Stimulated activated CD4-positive, alpha-beta T cell treated with anti-CD3 and anti-CD28 coated beads, Interleukin-15, amount 100 ng/mL, for 24 hours (primary cell): Measurements from ENCODE around the gene PRKAR1B.
"Not testable (repeated sequence)": the region's sequence is repeated elsewhere in the genome, so short reads cannot be mapped to it uniquely, and the experiment has no call there.

Source experiments
- DNase-seq: peaks from one replicate; pipeline ENCODE4 v3.0.0-alpha.2; 2020

PRKAR1B gene

DNA sequence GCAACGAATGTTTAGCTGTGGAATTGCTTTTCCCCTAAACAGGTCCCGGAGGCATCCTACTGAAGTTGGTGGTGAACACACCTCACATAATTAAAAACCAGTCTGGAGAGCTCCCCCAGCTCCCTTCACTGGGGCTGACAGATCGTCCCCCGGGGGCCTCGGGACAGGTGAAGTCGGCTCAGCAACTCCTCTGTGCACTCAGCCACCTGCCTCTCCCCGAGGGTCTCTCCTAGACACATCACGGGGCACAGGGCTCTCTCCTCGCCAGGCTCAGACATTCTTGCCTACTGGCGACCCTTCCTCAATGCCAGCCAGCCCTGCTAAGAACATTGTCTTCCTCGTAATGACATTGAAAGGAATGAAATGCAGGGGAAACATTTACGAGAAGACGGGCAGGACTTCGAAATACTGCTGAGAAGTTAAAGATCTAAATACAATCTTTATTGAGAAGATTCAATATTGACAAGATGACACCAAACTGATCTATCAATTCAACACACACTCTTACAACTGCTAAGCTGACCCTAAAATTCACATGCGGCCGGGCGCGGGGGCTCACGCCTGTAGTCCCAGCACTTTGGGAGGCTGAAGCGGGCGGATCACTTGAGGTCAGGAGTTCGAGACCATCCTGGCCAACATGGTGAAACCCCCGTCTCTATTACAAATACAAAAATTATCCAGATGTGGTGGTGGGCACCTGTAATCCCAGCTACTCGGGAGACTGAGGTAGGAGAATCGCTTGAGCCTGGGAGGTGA, 88.6 kb downstream of the PRKAR1B start:
- DNase-seq, result no peak

DNA sequence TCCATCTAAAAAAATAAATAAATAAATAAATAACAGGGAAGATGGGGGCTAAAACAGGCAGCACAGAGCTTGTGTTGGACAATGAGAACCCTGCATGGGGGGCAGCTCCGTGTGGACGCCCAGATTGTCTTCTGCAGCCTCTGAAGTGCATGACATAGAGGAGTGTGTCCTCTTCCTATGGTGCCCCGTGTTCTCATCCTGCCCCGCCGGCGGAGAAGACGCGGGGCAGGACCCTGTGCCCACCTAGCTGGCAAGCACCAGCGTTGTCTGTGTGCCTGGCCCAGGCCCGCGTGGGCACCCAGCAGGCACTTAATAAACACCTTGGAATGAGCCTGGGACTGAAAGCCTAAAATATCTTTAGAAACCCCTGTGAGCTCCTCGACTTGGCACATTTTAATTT, 89.3 kb downstream of the PRKAR1B start:
- DNase-seq, result no peak

GRCh38 chr7:636396-636795, 90.7 kb downstream of the PRKAR1B start:
- DNase-seq, result peak; percentile 36

GRCh38 chr7:635687-636382, 91.2 kb downstream of the PRKAR1B start:
- DNase-seq, result not testable (repeated sequence)

GRCh38 chr7:635227-635626, 91.9 kb downstream of the PRKAR1B start:
- DNase-seq, result no peak

DNA sequence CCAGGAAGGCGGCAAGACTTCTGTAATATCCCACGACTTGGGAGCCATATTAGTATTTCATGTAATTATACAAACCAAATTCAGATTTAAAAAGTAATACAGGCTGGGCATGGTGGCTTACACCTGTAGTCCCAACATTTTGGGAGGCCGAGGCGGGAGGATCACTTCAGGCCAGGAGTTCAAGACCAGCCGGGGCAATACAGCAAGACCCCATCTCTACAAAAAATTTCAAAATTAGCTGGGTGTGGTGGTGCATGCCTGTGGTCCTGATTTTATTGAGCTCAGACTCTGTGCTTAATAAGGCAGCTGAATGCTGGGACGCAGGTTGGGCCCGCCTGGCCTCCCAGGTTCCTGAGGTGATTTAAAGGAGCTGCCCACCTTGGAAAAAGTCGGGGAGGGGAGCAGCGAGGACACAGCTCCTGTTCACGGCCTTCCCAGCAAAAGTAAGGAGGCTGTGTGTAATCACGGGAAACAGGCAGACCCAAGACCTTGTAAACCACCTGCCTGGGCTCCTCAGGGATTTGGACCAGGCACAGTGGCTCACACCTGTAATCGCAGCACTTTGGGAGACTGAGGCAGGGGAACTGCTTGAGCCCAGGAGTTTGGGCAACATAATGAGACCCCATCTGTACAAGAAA, 93.6 kb downstream of the PRKAR1B start:
- DNase-seq, result no peak

- DNase-seq, result no peak
Observed at GRCh38 chr7:632831-633210, 94.3 kb downstream of the PRKAR1B start.

GRCh38 chr7:631964-632830, 94.9 kb downstream of the PRKAR1B start:
- no peak for DNase-seq

GRCh38 chr7:631291-631711, 95.8 kb downstream of the PRKAR1B start:
- no peak for DNase-seq

DNA sequence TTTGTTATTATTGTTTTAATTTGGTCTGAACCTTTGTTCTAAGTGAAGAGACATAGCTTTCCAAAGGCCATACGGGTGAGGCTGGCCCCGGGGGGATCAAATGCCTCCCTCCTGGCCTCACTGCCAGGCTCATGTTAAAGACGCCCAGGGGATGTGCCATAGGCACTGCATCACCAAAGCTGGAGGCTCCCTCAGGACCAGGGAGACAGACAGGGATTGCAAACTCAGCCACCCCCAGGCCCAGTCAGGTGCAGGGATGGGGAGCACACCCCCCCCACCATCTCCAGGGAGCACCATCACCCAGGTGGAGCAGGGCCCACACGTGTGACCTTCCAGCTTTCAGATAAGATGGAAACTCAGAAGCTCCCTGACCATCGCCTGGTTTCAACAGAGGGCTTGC, 96.5 kb downstream of the PRKAR1B start:
- DNase-seq, result no peak

DNA sequence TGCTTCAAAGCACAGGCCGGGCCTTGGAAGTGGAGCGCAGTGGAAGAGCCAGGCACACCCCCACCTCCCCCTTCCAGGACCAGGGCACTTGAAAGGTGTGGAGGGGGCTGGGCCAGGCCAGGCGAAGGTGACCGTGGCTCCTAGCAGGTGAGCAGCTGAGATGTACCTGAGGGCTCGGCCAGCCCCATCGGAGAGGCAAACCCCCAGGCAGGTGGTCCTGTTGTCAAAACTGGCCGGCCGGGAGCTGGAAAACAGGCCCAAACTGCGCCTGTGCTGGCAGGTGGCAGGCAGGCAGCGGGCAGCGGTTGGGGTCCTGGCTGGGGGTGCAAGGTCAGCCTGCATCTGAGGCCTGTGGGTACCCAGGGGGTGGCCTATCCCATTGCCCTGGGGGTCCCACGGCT, 97.0 kb downstream of the PRKAR1B start:
- DNase-seq, result no peak

GRCh38 chr7:628826-629225, 98.3 kb downstream of the PRKAR1B start:
- no peak for DNase-seq

DNA sequence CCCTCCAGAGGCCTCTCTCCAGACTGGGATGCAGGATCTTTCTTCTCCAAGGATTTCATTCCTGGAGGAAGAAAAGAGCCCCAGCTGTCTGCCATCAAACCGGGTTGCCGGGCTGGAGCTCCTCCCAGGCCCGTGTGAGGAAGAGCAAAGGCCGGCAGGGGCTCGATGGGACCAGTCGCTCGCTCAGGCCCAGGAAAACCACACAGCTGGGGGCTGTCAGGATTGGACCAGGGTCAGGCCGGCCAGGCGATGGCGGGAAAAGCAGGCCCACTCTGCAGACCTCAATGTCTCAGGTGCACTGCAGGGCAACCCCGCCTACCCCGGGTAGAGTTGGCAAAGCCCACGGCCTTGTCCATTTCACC, 98.7 kb downstream of the PRKAR1B start:
- no peak for DNase-seq

DNA sequence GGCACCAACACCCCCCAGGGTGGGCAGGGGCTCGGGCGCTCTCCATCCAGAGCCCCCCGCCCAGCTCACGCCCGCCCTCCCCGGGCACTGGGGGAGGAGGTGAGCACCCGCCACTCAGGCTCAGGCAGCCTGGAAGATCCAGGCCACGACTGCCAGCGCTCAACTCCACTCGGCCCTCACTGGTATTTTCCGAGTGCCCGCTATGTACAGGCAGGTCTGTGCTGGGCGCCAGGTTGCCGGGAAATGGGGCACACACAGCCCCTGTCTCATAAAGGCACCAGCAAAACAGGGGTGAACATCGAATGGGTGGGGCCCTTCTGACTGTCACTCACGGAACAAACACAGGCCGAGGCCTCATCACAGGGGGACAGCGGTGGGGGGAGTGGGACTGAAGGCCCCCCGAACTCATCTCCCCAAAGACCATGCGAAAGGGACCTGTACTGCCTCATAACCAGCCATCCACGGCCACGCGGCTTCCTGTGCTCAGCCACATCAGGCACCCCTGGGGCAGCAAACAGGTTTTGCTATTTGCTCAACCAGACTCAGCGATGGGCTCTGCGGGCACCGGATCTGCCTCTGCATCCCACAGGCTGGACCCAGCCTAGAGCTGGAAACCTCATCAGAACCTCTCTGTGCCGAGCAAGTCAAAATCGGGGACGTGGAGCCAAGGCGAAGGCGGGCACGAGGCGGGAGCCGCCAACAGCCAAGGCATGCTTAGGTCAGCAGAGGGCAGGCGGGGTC, 99.2 kb downstream of the PRKAR1B start:
- DNase-seq, result no peak

DNA sequence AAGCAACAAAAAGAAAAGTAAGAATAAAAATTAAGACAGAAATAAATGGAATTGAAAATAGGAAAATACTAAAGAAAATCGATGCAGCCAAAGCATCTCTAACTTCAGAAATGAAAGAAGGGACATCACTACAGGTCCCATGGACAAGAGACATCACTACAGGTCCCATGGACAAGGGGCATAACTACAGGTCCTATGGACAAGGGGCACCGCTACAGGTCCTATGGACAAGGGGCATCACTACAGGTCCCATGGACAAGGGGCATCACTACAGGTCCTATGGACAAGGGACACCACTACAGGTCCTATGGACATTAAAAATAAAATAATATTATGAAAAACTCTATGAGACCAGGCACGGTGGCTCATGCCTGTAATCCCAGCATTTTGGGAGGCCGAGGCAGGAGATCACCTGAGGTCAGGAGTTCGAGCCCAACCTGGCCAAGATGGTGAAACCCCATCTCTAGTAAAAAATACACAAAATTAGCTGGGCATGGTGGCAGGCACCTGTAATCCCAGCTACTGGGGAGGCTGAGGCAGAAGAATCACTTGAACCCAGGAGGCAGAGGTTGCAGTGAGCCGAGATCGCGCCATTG, 101.6 kb downstream of the PRKAR1B start:
- no peak for DNase-seq

DNA sequence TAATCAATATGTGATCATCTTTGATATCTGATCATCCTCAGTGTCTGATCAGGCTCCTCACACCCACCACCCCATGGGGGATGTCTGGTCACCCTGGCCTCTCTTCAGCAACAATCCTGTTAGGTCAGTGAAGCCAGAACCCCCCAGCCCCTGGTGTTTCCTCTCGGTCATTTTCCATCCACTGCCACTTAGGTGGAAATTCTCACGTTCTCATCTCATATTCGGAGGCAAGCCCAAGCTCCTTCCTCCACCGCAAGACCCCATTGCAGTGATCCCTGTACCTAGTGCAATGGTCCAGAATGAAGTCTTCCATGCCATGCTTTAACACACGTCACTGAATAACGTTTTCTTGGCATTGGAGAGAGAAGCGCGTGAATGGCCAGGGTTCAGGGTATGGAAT, 103.6 kb downstream of the PRKAR1B start:
- no peak for DNase-seq

- DNase-seq, result no peak
Observed at GRCh38 chr7:621572-622285, 105.4 kb downstream of the PRKAR1B start.

DNA sequence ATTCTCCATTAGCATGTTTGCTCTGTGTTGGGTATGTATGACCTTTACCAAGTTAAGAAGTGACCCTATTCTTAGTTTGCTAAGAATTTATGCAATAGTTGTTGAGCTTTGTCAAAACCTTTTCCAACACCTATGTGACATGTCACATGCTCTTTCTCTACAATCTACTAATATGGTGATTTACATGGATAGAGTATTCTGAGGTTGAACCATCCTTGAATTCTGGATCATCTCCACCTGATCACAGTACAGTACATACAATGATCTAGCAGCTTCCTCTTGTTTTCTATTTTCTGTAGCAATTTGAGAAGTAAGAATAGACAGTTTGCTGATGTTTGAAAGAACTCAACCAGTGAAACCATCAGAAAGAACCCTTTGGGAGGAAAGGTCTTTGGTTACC, 106.2 kb downstream of the PRKAR1B start:
- DNase-seq, result no peak

- no peak for DNase-seq
Observed at GRCh38 chr7:620056-620455, 107.0 kb downstream of the PRKAR1B start.

DNA sequence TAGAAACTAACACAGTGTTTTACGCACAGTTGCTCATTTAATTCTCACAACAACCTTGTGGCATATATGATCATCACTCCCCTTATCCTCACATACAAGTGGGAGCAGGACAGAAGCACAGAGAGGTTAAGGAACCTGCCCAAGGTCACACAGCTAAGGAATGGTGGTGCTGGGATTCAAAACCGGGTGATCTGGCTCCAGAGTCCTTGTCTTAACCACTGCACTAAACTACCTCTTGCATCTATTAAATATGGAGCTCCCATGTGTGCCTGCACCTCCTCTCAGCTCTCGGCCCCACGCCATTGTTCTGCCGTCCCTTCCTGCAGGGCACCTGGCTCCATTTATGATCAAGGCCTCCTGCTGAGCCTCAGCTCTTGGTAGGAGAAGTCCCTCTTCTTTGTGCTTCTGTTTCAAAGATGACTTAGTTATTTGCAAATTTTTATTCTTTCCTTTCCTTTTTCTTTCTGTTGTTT, 107.7 kb downstream of the PRKAR1B start:
- DNase-seq, result no peak
